GM06990 (cell line): ENCODE results near the gene ST6GALNAC2.
"Not testable (repeated sequence)": the region's sequence is repeated elsewhere in the genome, so short reads cannot be mapped to it uniquely, and the experiment has no call there.

Source experiments
- DNase-seq: peaks from one replicate; pipeline ENCODE4 v3.0.0-alpha.2; 2011; ENCODE audit not compliant: insufficient read length; ENCODE audit errors: extremely low read depth
- H3K27me3 ChIP-seq: replicated peaks from 2 replicates; pipeline ENCODE4 v1.6.0; 2011; ENCODE audit warnings: low read length; ENCODE audit not compliant: control insufficient read depth, insufficient read depth
- H3K36me3 ChIP-seq: 2 replicates; pipeline ENCODE4 v1.5.1; 2011; ENCODE audit warnings: low read length; ENCODE audit not compliant: control insufficient read depth, insufficient read depth
- H3K4me3 ChIP-seq: replicated peaks from 2 replicates; pipeline ENCODE4 v1.5.1; 2011; ENCODE audit warnings: low read depth, mild to moderate bottlenecking, control low read depth, low read length
- TF ChIP-seq, protein P1 (sequence below): IDR thresholded peaks from 2 replicates; pipeline ENCODE4 v1.5.1; 2011; ENCODE audit warnings: low read length, control low read depth, mild to moderate bottlenecking, inconsistent platforms; ENCODE audit not compliant: insufficient read depth, poor library complexity, severe bottlenecking

Gene ST6GALNAC2

DNA sequence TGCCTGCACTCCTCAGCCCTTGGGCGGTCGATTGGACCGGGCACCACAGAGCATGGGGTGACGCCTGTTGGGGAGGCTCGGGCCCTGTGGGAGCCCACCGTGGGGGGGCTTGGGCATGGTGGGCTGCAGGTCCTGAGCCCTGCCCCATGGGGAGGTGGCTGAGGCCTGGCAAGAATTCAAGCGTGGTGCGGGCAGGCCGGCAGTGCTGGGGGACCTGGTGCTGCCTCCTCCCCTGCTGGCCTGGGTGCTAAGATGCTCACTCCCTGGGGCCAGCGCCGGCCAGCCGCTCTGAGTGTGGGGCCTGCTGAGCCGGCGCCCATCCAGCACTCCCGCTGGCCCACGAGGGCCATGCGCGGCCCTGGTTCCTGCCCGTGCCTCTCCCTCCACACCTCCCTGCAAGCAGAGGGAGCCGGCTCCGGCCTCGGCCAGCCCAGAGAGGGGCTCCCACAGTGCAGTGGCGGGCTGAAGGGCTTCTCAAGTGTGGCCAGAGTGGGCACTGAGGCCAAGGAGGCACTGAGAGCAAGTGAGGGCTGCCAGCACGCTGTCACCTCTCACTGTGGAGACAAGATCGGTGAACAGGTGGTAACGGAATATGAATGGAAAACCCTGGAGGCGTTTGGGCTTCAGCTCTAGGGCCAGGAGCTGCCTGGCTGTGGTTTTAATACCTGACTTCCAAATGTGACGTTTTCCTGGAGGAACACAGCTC, 29.4 kb upstream of the ST6GALNAC2 start:
- no peaks in the 10 kb centered on the region for H3K36me3 ChIP-seq
- DNase-seq: no peak
- no peaks in the 10 kb centered on the region for H3K27me3 ChIP-seq
- no peak overlapping the region for H3K4me3 ChIP-seq
- TF ChIP-seq, protein P1, sequence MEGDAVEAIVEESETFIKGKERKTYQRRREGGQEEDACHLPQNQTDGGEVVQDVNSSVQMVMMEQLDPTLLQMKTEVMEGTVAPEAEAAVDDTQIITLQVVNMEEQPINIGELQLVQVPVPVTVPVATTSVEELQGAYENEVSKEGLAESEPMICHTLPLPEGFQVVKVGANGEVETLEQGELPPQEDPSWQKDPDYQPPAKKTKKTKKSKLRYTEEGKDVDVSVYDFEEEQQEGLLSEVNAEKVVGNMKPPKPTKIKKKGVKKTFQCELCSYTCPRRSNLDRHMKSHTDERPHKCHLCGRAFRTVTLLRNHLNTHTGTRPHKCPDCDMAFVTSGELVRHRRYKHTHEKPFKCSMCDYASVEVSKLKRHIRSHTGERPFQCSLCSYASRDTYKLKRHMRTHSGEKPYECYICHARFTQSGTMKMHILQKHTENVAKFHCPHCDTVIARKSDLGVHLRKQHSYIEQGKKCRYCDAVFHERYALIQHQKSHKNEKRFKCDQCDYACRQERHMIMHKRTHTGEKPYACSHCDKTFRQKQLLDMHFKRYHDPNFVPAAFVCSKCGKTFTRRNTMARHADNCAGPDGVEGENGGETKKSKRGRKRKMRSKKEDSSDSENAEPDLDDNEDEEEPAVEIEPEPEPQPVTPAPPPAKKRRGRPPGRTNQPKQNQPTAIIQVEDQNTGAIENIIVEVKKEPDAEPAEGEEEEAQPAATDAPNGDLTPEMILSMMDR: no peak

DNA sequence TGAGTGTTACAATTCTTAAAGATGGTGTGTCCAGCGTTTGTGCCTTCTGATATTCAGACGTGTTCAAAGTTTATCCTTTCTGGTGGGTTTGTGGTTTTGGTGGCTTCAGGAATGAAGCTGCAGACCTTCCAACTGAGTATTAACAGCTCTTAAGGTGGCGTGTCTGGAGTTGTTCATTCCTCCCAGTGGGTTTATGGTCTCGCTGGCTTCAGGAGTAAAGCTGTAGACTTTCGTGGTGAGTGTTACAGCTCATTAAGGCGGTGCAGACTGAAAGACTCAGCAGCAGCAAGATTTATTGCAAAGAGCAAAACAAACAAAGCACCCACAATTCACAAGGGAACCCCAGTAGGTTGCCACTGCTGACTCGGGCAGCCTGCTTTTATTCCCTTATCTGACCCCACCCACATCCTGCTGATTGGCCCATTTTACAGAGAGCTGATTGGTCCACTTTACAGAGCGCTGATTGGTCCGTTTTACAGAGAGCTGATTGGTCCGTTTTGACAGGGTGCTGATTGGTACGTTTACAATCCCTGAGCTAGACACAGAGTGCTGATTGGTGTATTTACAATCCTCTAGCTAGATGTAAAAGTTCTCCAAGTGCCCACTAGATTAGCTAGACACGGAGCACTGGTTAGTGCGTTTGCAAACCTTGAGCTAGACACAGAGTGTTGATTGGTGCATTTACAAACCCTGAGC, 28.6 kb upstream of the ST6GALNAC2 start:
- DNase-seq, H3K27me3 ChIP-seq, H3K4me3 ChIP-seq, H3K36me3 ChIP-seq: not testable (repeated sequence)

DNA sequence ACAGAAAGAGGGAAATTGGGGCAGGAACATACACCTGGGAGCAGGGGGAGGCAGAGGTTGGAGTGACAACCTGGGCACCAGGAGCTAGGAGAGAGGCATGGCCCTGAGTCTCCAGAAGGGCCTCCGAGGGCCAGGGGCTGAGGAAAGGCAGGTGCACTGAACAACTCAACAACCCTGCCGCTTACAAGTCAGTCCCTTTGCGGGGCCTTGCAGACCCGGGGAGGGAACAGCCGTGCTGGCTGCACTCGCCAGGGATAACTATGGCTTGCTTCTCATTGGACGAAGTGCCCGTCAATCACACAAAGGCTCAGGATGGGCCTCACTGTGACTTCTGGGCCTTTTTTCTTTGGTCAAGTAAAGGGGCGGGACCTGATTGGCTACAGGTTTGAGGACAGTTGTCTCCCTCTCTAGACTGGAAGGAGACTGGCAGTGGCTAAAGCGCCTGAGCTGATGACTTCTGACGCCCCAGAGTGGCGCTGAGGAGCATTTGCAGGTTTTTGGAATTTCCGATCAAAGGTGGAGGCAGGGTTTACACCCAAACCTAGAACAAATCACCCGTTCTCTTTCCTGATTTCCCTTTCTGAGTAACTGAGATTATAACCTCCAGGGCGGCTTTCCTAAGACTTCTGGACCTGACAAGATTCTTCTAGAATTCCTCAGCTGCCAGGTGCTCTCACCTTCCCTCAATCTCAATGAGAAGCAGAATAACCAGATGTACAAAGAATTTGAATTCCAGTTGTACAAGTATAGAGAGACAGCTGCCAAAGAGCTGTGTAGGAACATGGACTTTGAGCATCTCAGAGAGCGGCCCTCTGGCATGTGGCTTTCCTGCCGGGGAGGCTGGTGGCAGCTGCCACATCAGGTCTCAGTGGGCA, 27.6 kb upstream of the ST6GALNAC2 start:
- H3K4me3 ChIP-seq: no peak overlapping the region
- H3K36me3 ChIP-seq: no peaks in the 10 kb centered on the region
- TF ChIP-seq, protein P1: no peak
- H3K27me3 ChIP-seq: no peaks in the 10 kb centered on the region
- DNase-seq: no peak

DNA sequence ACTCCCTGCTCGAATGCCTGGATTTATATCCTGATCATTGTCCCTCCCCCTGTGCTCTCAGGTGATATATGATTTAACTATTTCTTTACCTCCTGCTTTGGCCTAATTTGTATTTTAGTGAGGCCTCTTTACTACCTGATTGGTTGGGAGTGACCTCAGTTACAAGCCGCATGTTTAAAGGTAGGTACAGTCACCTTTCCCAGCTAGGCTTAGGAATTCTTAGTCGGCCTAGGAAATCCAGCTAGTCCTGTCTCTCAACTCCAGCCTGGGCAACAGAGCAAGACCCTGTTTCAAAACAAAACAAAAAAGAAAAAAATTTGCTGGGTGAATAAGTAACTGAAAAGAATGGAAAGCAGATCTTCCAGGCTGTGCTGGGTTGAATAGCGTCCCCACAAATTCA, 26.8 kb upstream of the ST6GALNAC2 start:
- no peak overlapping the region for H3K4me3 ChIP-seq
- no peaks in the 10 kb centered on the region for H3K27me3 ChIP-seq
- H3K36me3 ChIP-seq: no peaks in the 10 kb centered on the region
- TF ChIP-seq, protein P1: no peak
- DNase-seq: no peak

DNA sequence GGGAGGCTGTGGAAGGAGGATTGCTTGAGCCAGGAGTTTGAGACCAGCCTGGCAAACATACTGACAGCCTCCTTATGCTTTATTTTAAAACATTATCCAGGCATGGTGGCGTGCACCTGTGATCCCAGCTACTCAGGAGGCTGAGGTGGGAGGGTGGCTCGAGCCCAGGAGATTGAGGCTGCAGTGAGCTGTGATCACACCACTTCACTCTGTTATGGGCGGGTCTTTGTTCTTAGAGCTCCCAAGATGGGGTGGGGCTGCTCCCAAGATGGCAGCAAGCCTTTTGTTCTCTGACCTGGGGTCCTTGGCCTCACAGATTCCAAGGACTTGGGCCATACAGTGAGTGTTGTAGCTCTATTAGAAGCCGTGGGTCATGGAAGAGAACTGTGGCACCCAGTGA, 26.1 kb upstream of the ST6GALNAC2 start:
- TF ChIP-seq, protein P1: no peak
- H3K27me3 ChIP-seq: no peaks in the 10 kb centered on the region

DNA sequence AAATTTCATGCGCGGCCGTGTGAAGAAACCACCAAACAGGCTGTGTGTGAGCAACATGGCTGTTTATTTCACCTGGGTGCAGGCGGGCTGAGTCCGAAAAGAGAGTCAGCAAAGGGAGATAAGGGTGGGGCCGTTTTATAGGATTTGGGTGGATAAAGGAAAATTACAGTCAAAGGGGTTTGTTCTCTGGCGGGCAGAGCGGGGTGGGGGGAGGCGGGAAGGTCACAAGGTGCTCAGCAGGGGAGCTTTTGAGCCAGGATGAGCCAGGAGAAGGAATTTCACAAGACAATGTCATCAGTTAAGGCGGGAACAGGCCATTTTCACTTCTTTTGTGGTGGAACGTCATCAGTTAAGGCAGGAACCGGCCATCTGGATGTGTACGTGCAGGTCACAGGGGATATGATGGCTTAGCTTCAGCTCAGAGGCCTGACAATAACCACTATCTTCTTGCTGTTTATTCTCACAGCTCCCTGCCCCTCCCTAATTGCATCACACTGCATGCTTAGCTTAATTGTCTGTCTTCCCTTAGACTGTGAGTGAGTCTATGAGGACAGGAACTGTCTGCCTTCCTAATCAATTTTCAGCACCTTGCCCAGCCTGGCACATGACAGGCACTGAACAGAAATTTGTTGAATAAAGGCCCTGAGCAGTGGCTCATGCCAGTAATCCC, 25.6 kb upstream of the ST6GALNAC2 start:
- not testable (repeated sequence) for DNase-seq, H3K27me3 ChIP-seq, H3K4me3 ChIP-seq, H3K36me3 ChIP-seq

More for the DNA sequence above, 26.1 kb upstream of the ST6GALNAC2 start:
- no peak overlapping the region for H3K4me3 ChIP-seq
- DNase-seq: no peak
- H3K36me3 ChIP-seq: no peaks in the 10 kb centered on the region

DNA sequence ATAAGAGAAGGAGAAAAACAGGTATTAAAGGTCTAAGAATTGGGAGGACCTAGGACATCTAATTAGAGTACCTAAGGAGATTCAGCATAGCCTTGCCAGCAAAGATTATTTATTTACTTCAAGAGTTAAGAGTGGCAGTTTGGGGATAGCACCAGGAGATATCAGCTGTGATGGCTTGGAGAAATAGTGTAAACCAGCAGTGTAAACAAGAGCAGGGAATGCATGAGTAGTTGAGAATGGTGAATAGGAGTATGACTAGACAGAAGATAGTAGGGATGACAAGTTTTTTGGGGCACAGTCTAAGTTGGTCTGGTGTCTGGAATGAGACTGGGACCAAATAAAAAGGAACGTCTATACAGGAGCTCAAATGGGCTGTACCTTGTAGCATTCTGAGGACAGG, 21.0 kb upstream of the ST6GALNAC2 start:
- not testable (repeated sequence) for H3K4me3 ChIP-seq, H3K36me3 ChIP-seq, DNase-seq, H3K27me3 ChIP-seq
